ENCODE measurements around the gene KIF18B. TPM values are rescaled to one million over a fixed set of nuclear protein-coding genes. Genes with fewer than 3 reads are reported as not detected.

Gene KIF18B
- total and polyA plus RNA-seq, 10 of the 15 experiments (the other 5 are each of a cell fraction or from before 2014, with no cell fraction given): 2.8 to 46.2 (median 20.5) TPM

DNA sequence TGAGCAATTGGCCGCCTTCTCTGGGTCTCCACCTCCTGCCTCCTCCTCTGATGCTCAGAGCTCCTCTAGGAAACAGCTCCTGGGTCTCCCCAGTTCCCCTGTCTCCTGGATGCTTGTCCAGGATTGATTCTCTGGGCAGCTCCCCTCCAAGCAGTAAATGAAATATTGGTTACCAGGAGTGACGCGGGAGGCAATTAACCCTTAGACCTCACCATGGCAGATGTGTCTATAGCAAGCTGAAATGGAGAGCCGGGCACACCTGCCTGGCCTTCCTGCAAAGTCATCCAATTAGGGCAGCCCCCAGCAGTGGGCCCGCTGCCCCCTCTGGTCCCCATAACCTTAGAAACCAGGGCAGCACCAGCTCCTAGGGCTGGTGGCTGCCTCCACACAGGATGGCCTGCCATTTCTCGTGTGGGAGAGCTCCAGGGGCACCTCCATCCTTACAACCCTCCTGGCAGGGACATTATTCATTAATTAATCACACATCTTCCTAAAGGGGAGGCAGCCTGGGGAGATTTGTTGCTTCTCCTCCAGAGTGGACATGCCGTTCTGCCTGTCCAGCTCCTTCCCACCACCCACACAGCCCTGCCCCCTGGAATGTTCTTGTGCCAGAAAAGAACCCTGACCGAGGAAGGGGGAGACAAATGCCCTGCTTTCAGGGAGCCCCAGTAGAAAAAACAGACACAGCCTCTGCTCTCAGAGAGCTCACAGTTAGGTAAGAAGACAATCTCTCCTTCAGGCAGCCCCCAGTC lies 8.3 kb upstream of the KIF18B start (continued):
- no peak for TF ChIP-seq RAD51 (IDR thresholded peaks at IDR 0.05)

DNA sequence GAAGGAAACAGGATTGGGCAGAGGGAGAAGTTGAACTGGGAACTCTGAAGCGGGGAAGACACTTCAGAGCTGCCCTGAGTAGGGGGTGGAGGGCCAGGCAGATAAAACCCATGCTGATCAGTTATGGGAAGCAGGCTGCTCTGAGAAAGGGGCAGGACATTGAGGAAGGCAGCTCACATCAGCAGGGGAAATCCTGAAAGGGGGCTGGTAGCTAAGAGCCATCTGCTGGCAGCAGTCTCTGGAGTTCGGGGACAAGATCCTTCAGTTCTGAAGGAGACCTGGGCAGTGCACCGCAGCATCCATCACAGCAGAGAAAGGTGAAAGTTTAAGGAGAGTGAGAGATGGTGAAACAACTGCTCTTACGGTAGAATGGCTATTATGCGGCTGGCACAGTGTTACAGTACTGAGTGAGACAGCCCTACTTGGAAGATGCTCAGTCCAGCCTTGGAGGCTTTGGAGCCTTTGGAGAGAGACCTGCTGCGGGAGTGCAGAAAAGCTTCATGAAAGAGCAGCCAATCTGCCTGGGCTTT lies 5.4 kb upstream of the KIF18B start:
- SMC1A ChIA-PET (ENCODE audit: uncharacterized antibody, unreplicated experiment): interaction anchor here (1.6 kb wide), 1 partner anchor 12 kb away, joined by 3 read pairs; no protein-coding TSS in a partner anchor
- ATAC-seq (peak; percentile 27; the same call in 2 of the 3 replicates), FAIRE-seq (no peak), DNase-seq (ENCODE audit: low read depth, low spot score) (no peak)
- in situ Hi-C loops (cut with MboI): no loop called here
- intact Hi-C loops (cut with micrococcal nuclease; ENCODE audit: unreplicated experiment): no loop called here
- Histone ChIP-seq H3K4me2 (ENCODE audit: control insufficient read depth, insufficient read depth) (no peak overlapping the region), H2AFZ (ENCODE audit: control insufficient read depth, low read depth, low read length) (no peak overlapping the region), H3K9me3 (replicated peaks; ENCODE audit: control insufficient read depth, insufficient read depth, low read length) (no peaks in the 10 kb centered on the region), H3K9ac (ENCODE audit: control insufficient read depth, insufficient read depth, low read length) (no peak overlapping the region), H3K27me3 (replicated peaks in 1 of 2; ENCODE audit: control insufficient read depth in 2 of 2, insufficient read depth in 2 of 2, low read length in 1 of 2) (peaks cover 0 to 3% of the 10 kb centered on the region in 2 experiments; a peak in 1 of 4 replicates), H3K79me2 (ENCODE audit: control insufficient read depth, insufficient read depth, low read length) (no peaks in the 10 kb centered on the region; the same call in 1 of the 2 replicates), H3K36me3 (ENCODE audit: control insufficient read depth in 2 of 2, insufficient read depth in 2 of 2, low read length in 1 of 2) (no peaks in the 10 kb centered on the region), H3K27ac (ENCODE audit: control insufficient read depth, insufficient read depth) (no peak overlapping the region), H3K4me1 (ENCODE audit: control insufficient read depth, insufficient read depth, low read length) (0 out of 2 replicates have a peak, but pooled peaks cover 4% of the 10 kb centered on the region), H4K20me1 (ENCODE audit: control insufficient read depth, insufficient read depth) (no peaks in the 10 kb centered on the region), H3K4me3 (no peak overlapping the region)
- POLR2A ChIA-PET: no interaction called here
- CTCF ChIA-PET: interaction anchor here (1.0 to 6.3 kb wide), 3 partner anchors 31 to 50 kb away, joined by 3 to 29 read pairs (median 6); a partner anchor contains a TSS
- 66% methylated on average over 6 of the region's 6 CpGs for WGBS (ENCODE audit: insufficient coverage, insufficient replicate concordance, low lambda C conversion rate, missing lambda C conversion rate)
- RAD21 ChIA-PET (ENCODE audit: unreplicated experiment): interaction anchor here (1.2 kb wide), 1 partner anchor 33 kb away, joined by 6 read pairs; no protein-coding TSS in a partner anchor
- no TSS peak for BruUV-seq (replicated peaks)
- TF ChIP-seq MEF2A (IDR thresholded peaks at IDR 0.05; ENCODE audit: insufficient read depth, low read depth, low read length): no peak
- TF ChIP-seq, protein P1, sequence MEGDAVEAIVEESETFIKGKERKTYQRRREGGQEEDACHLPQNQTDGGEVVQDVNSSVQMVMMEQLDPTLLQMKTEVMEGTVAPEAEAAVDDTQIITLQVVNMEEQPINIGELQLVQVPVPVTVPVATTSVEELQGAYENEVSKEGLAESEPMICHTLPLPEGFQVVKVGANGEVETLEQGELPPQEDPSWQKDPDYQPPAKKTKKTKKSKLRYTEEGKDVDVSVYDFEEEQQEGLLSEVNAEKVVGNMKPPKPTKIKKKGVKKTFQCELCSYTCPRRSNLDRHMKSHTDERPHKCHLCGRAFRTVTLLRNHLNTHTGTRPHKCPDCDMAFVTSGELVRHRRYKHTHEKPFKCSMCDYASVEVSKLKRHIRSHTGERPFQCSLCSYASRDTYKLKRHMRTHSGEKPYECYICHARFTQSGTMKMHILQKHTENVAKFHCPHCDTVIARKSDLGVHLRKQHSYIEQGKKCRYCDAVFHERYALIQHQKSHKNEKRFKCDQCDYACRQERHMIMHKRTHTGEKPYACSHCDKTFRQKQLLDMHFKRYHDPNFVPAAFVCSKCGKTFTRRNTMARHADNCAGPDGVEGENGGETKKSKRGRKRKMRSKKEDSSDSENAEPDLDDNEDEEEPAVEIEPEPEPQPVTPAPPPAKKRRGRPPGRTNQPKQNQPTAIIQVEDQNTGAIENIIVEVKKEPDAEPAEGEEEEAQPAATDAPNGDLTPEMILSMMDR (IDR thresholded peaks at IDR 0.05 in 2 of 3, conservative IDR thresholded peaks at IDR 0.05 in 1 of 3; ENCODE audit: control insufficient read depth in 2 of 3, extremely low read depth in 1 of 3, insufficient read depth in 1 of 3, low read depth in 3 of 3, low read length in 3 of 3): 0 out of 6 replicates have a peak, but pooled peaks of 1 of the 3 experiments have one; percentile 9

Measured in GM12878 (cell line).